Thyroid gland (tissue), 4 donors: Measurements from ENCODE around the gene ABR. TPM values are rescaled to one million over a fixed set of nuclear protein-coding genes. Genes with fewer than 3 reads are reported as not detected.

Source experiments
- DNase-seq, 2 donors: peaks; one replicate each; pipeline ENCODE4 v3.0.0-alpha.2; 2019
- H3K27ac ChIP-seq, 3 donors: fragments of 200-600 bp; sonication (generic); 1 replicate in 2 of 3; 2 replicates in 1 of 3; pipeline ENCODE4 v1.5.1; 2016 to 2019; ENCODE audit warnings: mild to moderate bottlenecking in 1 of 3, moderate library complexity in 1 of 3
- H3K27me3 ChIP-seq: fragments of 200-600 bp; sonication (generic); one replicate; pipeline ENCODE4 v1.5.1; 2019
- H3K36me3 ChIP-seq, 2 donors: fragments of 200-600 bp; sonication (generic); one replicate each; pipeline ENCODE4 v1.5.1; 2016 to 2019
- H3K4me1 ChIP-seq, 2 donors: fragments of 200-600 bp; sonication (generic); one replicate each; pipeline ENCODE4 v1.5.1; 2017 to 2019
- H3K4me3 ChIP-seq, 3 donors: fragments of 200-600 bp; sonication (generic); replicated peaks in 1 of 3; 1 replicate in 2 of 3; 2 replicates in 1 of 3; pipeline ENCODE4 v1.5.1; 2016; ENCODE audit warnings: mild to moderate bottlenecking in 1 of 3
- H3K9me3 ChIP-seq: fragments of 200-600 bp; sonication (generic); one replicate; pipeline ENCODE4 v1.5.1; 2017
- POLR2A ChIP-seq, 2 donors: fragments of 450-650 bp; IDR thresholded peaks; one replicate each; pipeline ENCODE4 v1.6.1; 2017; ENCODE audit warnings: antibody characterized with exemption in 2 of 2, mild to moderate bottlenecking in 2 of 2, moderate library complexity in 1 of 2
- WGBS, 2 donors: methylation state at CpG; one replicate each; pipeline ENCODE4 v1.1.5; 2017; 5-methylcytosine and 5-hydroxymethylcytosine counted together
- intact Hi-C: fragments of 100-400 bp; cut with DNase I; formaldehyde crosslinking; loops from one replicate; pipeline ENCODE4 v1.15.1; 2023
- total RNA-seq, 4 donors: library from RNA; depleted of rRNA; stranded (reverse); fragments of >200 nt; gene quantifications; one replicate each; pipeline ENCODE4 v1.2.3, GENCODE V29; 2016
- TF ChIP-seq, protein P1 (sequence below), 6 experiments: fragments of 200-600 bp in 3 of 6; fragments of 450-650 bp in 3 of 6; sonication (generic) in 3 of 6; IDR thresholded peaks; one replicate each; pipeline ENCODE4 v1.5.1; 2016 to 2019; ENCODE audit warnings: antibody characterized with exemption in 6 of 6, mild to moderate bottlenecking in 2 of 6, inconsistent platforms in 1 of 6, moderate library complexity in 1 of 6

The ABR gene
- total RNA-seq, 4 donors from 2014 or later = 23.7 to 33.7 (median 31.5) TPM

DNA sequence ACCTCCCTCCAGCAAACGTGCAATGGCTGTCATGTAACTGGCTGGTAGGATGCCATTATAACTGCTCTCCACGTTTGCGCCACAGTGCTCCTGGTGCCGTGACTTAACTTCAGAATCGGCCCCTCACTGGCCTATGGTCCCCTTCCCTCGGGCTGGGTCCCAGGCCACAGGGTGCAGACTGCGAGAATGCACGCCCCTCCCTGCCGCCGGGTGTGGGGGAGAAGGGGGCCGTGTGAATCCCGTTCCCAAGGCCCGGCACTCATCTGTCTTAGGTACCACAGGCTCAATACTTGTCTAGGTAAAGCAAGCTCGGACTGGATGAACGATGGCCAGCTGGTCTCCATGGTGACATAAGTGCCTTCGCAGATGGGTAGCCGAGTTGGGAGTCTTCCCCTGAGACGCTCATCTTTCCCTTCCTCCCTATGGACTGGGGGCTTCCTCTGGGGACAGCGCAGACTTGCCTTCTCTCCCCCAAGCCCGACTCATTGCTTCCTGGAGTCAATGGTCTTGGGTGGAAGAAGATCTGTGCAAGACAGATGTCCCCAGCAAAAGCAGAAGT is 145.1 kb downstream of the ABR start:
- Histone ChIP-seq H3K27me3 (no peaks in the 10 kb centered on the region), H3K9me3 (no peaks in the 10 kb centered on the region), H3K27ac (no peak overlapping the region), H3K4me3 (no peak overlapping the region), H3K4me1 (peaks cover 17 to 45% of the 10 kb centered on the region in 2 donors), H3K36me3 (no peaks in the 10 kb centered on the region)
- intact Hi-C loops = no loop called here
- TF ChIP-seq POLR2A (IDR thresholded peaks at IDR 0.05) = no peak
- TF ChIP-seq, protein P1, sequence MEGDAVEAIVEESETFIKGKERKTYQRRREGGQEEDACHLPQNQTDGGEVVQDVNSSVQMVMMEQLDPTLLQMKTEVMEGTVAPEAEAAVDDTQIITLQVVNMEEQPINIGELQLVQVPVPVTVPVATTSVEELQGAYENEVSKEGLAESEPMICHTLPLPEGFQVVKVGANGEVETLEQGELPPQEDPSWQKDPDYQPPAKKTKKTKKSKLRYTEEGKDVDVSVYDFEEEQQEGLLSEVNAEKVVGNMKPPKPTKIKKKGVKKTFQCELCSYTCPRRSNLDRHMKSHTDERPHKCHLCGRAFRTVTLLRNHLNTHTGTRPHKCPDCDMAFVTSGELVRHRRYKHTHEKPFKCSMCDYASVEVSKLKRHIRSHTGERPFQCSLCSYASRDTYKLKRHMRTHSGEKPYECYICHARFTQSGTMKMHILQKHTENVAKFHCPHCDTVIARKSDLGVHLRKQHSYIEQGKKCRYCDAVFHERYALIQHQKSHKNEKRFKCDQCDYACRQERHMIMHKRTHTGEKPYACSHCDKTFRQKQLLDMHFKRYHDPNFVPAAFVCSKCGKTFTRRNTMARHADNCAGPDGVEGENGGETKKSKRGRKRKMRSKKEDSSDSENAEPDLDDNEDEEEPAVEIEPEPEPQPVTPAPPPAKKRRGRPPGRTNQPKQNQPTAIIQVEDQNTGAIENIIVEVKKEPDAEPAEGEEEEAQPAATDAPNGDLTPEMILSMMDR (IDR thresholded peaks at IDR 0.05) = no peak
- 80 to 83% methylated on average over 13 to 20 of the region's 20 CpGs for WGBS, 2 donors
- DNase-seq = no peak

DNA sequence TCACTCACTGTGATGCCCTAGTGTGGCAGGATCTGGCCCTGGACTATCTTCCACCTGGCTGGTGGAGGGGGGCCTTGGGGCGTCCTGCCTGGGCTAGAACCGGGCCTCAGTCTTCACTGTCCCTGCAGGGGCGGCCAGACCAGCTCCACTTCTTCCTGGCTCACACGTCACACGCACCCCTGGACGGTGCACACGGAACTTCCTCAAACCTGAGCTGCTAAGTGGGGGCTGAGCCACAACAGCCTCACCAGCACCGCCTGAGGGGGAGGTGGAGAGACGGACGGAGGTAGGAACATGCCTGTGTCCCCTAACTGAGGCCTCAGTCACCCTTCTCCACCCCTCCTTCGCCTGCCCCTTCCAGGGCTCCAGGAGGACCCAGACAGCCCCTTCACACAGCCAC is 146.3 kb downstream of the ABR start:
- Histone ChIP-seq H3K4me1 (peaks cover 17 to 37% of the 10 kb centered on the region in 2 donors), H3K27ac (no peak overlapping the region), H3K36me3 (no peaks in the 10 kb centered on the region), H3K9me3 (no peaks in the 10 kb centered on the region), H3K27me3 (no peaks in the 10 kb centered on the region), H3K4me3 (no peak overlapping the region)
- intact Hi-C loops = no loop called here
- TF ChIP-seq, protein P1 (IDR thresholded peaks at IDR 0.05) = no peak
- TF ChIP-seq POLR2A (IDR thresholded peaks at IDR 0.05) = no peak
- WGBS, 2 donors = 95 to 97% methylated on average over 3 to 7 of the region's 11 CpGs
- DNase-seq = no peak

DNA sequence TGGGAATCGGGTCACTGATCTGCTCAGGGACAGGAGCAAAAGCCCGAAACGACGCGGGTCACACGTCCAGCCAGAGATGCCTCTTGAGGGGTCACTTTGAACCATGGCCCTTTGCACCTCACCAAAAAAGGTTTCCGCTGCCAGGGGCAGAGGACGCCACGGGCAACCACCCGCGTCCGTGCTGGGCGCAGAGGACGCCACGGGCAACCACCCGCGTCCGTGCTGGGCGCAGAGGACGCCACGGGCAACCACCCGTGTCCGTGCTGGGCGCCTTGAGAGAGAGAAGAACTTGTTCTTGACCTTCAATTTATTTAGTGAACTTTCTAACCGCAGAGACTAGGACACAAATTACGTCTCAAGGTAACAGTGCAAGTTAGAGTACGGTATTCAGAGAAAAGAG is 147.4 kb downstream of the ABR start:
- DNase-seq = peak; percentile 73 to 87
- Histone ChIP-seq H3K27me3 (no peaks in the 10 kb centered on the region), H3K27ac (peak overlapping the region; percentile 33 to 47 (median 46)), H3K36me3 (no peaks in the 10 kb centered on the region), H3K9me3 (no peaks in the 10 kb centered on the region), H3K4me3 (peak overlapping the region in 1 of 3 donors; percentile 14), H3K4me1 (peaks cover 17 to 37% of the 10 kb centered on the region in 2 donors)
- TF ChIP-seq, protein P1 (IDR thresholded peaks at IDR 0.05) = no peak
- no peak for TF ChIP-seq POLR2A (IDR thresholded peaks at IDR 0.05)
- WGBS, 2 donors = 23 to 25% methylated on average over 26 to 27 of the region's 27 CpGs
- intact Hi-C loops = no loop called here

DNA sequence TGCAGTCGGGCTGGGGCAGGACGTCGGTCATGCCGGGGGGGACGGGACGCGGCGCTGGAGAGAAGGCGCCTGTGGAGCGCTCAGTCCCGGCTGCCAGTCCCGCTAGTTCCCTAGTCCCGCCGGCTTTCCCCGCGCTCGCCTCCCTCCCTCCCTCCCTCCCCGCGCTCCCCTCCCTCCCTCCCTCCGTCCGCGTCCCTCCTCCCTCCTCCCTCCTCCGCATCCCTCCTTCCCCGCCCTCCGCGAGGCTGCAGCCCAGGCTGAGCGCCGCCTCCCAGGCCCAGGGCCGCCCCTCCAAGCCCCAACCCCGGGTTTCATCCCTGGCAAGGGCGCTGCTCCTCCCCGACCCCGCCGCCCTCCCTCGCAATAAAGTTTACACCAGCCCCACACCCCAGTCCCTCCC is 148.1 kb downstream of the ABR start:
- 27 to 34% methylated on average over 14 to 18 of the region's 35 CpGs for WGBS, 2 donors
- H3K27me3 ChIP-seq = no peaks in the 10 kb centered on the region
- peak overlapping the region in 1 of 3 donors; percentile 14 for H3K4me3 ChIP-seq
- peak overlapping the region; percentile 33 to 44 (median 44) for H3K27ac ChIP-seq
- H3K4me1 ChIP-seq = peaks cover 17 to 37% of the 10 kb centered on the region in 2 donors
- peak; percentile 73 to 80 for DNase-seq
- TF ChIP-seq, protein P1 (IDR thresholded peaks at IDR 0.05) = no peak
- TF ChIP-seq POLR2A (IDR thresholded peaks at IDR 0.05) = no peak
- no peaks in the 10 kb centered on the region for H3K36me3 ChIP-seq
- intact Hi-C loops = no loop called here
- H3K9me3 ChIP-seq = no peaks in the 10 kb centered on the region

DNA sequence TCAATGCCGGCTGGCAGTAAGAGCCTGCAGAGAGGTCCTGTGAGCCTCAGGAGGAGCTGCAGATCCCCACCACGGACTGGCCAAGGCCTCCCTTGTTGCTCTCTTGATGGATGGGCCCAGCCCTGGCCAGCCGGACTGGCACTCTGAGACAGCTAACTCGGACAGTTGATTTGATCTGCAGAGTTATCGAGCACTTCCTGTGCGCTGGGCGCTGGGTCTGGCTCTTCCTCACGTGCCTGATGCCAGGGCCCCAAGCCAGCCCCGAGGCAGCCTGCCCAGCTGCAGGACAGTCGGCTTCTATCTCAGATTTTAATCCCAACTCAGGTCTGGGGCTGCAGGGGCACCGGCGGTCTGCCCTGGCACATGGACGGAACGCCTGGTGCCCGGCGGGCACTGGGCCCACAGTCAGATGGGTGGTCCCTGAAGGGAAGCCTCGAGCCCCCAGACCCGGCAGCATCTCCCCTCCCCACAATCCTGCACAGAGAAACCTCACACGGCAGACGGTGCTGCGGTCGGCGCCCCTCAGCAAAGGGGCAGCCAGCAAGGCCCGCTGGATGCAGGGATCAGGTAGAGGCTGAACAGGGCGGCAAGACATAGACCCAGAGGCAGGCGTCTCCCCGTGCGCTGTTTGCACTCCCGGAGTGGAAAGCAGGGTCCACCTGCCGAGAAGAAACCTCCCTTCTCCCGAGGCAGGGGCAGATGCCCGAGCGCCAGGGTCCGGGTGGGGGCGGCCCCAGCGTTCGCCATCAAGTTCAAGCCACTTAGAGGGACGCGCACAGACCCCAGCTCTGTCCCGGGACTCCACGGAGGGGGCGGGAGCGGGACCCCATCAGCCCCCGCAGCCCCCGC is 148.9 kb downstream of the ABR start:
- 56 to 100% methylated on average over 2 to 16 of the region's 45 CpGs for WGBS, 2 donors
- H3K4me1 ChIP-seq = peaks cover 17 to 37% of the 10 kb centered on the region in 2 donors
- H3K27me3 ChIP-seq = no peaks in the 10 kb centered on the region
- H3K36me3 ChIP-seq = no peaks in the 10 kb centered on the region
- H3K9me3 ChIP-seq = no peaks in the 10 kb centered on the region
- TF ChIP-seq, protein P1 (IDR thresholded peaks at IDR 0.05) = no peak
- no peak for TF ChIP-seq POLR2A (IDR thresholded peaks at IDR 0.05)
- DNase-seq = peak; percentile 32 to 55
- intact Hi-C loops = no loop called here
- H3K4me3 ChIP-seq = peak overlapping the region in 1 of 3 donors; percentile 14
- peak overlapping the region in 1 of 3 donors; percentile 44 for H3K27ac ChIP-seq
